ENCODE data around the gene SEC14L3. TPM values are rescaled to one million over a fixed set of nuclear protein-coding genes. Genes with fewer than 3 reads are reported as not detected.

Gene SEC14L3
- total and polyA plus RNA-seq, 2 of the 13 experiments (the other 11 are each of a cell fraction or from before 2014, with no cell fraction given): not detected

DNA sequence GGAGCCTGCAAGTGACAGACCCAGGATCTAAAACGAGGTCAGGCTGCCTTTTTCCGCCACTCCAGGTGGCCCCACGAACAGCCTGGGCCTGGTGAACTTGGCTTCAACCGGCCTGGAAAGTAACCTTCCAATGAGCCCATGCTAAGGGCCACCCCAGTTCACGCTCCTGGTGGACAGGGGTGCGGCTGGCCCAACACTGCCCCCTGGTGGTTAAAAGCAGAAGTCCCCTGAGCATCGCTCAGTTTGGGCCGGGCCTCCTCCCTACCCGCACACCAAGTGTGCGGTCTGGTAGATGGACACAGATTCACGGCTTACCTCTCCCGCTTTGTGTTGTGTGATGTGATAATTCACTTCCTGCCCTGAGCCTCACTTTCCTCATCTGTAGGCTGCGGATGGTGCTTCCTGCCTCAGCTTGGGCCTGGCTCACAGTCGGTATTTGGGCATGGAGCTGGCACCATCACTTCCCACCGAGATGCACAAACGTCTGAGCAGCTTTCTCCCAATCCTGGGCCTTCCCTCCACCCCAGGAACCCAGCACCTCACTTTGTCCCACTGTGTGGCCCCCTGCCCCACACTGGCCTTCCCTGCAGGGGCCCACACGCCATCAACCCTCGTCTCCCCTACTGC, 13.7 kb upstream of the SEC14L3 start (continued):
- TF ChIP-seq, protein P1, sequence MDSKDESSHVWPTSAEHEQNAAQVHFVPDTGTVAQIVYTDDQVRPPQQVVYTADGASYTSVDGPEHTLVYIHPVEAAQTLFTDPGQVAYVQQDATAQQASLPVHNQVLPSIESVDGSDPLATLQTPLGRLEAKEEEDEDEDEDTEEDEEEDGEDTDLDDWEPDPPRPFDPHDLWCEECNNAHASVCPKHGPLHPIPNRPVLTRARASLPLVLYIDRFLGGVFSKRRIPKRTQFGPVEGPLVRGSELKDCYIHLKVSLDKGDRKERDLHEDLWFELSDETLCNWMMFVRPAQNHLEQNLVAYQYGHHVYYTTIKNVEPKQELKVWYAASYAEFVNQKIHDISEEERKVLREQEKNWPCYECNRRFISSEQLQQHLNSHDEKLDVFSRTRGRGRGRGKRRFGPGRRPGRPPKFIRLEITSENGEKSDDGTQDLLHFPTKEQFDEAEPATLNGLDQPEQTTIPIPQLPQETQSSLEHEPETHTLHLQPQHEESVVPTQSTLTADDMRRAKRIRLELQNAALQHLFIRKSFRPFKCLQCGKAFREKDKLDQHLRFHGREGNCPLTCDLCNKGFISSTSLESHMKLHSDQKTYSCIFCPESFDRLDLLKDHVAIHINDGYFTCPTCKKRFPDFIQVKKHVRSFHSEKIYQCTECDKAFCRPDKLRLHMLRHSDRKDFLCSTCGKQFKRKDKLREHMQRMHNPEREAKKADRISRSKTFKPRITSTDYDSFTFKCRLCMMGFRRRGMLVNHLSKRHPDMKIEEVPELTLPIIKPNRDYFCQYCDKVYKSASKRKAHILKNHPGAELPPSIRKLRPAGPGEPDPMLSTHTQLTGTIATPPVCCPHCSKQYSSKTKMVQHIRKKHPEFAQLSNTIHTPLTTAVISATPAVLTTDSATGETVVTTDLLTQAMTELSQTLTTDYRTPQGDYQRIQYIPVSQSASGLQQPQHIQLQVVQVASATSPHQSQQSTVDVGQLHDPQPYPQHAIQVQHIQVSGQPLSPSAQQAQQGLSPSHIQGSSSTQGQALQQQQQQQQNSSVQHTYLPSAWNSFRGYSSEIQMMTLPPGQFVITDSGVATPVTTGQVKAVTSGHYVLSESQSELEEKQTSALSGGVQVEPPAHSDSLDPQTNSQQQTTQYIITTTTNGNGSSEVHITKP (CRISPR knock-in tag; IDR thresholded peaks at IDR 0.05; ENCODE audit: low read depth): 0 out of 2 replicates have a peak, but pooled peaks have one; percentile 50
- TF ChIP-seq PCBP2 (optimal IDR thresholded peaks at IDR 0.05; ENCODE audit: low read depth, low read length, poor library complexity, severe bottlenecking) (no peak), ZNF253 (CRISPR knock-in tag; IDR thresholded peaks at IDR 0.05; ENCODE audit: borderline replicate concordance) (no peak), CC2D1A (CRISPR knock-in tag; IDR thresholded peaks at IDR 0.05) (no peak), NR2F6 (IDR thresholded peaks at IDR 0.05) (no peak), NR2F6 (CRISPR knock-in tag; IDR thresholded peaks at IDR 0.05) (no peak), MIER2 (CRISPR knock-in tag; IDR thresholded peaks at IDR 0.05) (0 out of 2 replicates have a peak, but pooled peaks have one; percentile 43), ZNF282 (IDR thresholded peaks at IDR 0.05; ENCODE audit: partially characterized antibody) (no peak), TAF1 (CRISPR knock-in tag; IDR thresholded peaks at IDR 0.05) (no peak), ZBTB20 (CRISPR knock-in tag; IDR thresholded peaks at IDR 0.05; ENCODE audit: borderline replicate concordance, low read depth) (no peak), ARNTL (CRISPR knock-in tag; IDR thresholded peaks at IDR 0.05) (no peak), SPEN (CRISPR knock-in tag; IDR thresholded peaks at IDR 0.05; ENCODE audit: low read depth) (0 out of 2 replicates have a peak, but pooled peaks have one; percentile 36), ZNF589 (CRISPR knock-in tag; conservative IDR thresholded peaks at IDR 0.05) (no peak), ZNF230 (CRISPR knock-in tag; IDR thresholded peaks at IDR 0.05) (no peak), ZNF607 (CRISPR knock-in tag; IDR thresholded peaks at IDR 0.05; ENCODE audit: borderline replicate concordance) (no peak), AGO1 (IDR thresholded peaks at IDR 0.05; ENCODE audit: low read depth, low read length, poor library complexity, severe bottlenecking) (no peak), THAP11 (CRISPR knock-in tag; IDR thresholded peaks at IDR 0.05) (0 out of 2 replicates have a peak, but pooled peaks have one; percentile 18), SUZ12 (IDR thresholded peaks at IDR 0.05; ENCODE audit: low read depth, low read length) (no peak), ZNF780A (CRISPR knock-in tag; IDR thresholded peaks at IDR 0.05) (no peak), HOXA9 (CRISPR knock-in tag; IDR thresholded peaks at IDR 0.05; ENCODE audit: borderline replicate concordance) (no peak)
- TF ChIP-seq, protein P2, sequence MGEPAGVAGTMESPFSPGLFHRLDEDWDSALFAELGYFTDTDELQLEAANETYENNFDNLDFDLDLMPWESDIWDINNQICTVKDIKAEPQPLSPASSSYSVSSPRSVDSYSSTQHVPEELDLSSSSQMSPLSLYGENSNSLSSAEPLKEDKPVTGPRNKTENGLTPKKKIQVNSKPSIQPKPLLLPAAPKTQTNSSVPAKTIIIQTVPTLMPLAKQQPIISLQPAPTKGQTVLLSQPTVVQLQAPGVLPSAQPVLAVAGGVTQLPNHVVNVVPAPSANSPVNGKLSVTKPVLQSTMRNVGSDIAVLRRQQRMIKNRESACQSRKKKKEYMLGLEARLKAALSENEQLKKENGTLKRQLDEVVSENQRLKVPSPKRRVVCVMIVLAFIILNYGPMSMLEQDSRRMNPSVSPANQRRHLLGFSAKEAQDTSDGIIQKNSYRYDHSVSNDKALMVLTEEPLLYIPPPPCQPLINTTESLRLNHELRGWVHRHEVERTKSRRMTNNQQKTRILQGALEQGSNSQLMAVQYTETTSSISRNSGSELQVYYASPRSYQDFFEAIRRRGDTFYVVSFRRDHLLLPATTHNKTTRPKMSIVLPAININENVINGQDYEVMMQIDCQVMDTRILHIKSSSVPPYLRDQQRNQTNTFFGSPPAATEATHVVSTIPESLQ (CRISPR knock-in tag; conservative IDR thresholded peaks at IDR 0.05): no peak
- TF ChIP-seq, protein P3, sequence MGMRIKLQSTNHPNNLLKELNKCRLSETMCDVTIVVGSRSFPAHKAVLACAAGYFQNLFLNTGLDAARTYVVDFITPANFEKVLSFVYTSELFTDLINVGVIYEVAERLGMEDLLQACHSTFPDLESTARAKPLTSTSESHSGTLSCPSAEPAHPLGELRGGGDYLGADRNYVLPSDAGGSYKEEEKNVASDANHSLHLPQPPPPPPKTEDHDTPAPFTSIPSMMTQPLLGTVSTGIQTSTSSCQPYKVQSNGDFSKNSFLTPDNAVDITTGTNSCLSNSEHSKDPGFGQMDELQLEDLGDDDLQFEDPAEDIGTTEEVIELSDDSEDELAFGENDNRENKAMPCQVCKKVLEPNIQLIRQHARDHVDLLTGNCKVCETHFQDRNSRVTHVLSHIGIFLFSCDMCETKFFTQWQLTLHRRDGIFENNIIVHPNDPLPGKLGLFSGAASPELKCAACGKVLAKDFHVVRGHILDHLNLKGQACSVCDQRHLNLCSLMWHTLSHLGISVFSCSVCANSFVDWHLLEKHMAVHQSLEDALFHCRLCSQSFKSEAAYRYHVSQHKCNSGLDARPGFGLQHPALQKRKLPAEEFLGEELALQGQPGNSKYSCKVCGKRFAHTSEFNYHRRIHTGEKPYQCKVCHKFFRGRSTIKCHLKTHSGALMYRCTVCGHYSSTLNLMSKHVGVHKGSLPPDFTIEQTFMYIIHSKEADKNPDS (CRISPR knock-in tag; IDR thresholded peaks at IDR 0.05): no peak

Measured in HepG2 (cell line).